Measurements from ENCODE around the gene SLC38A10. TPM values are rescaled to one million over a fixed set of nuclear protein-coding genes. Genes with fewer than 3 reads are reported as not detected.

Gene SLC38A10
- total RNA-seq, 1 donor from 2014 or later: 87.3 TPM

DNA sequence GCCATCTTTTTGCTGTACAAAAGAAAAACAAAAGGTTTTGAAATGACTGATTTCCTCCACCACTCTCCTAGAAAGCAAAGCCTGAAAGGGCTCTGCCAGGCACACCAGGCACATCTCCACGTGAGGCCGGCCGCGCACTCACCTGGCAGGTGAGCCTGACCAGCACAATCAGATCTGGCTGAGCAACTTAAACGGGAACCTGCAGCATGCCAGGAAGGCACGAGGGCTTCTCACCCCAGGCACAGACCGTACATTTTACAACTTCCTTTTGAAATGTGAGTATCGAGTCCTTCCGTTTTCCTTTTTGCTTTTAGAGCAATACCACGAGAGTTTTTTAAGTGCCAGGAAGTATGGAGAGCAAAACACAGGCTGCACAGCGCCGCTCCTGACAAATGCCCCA is 22.5 kb downstream of the SLC38A10 start:
- Histone ChIP-seq H3K27ac (no peak overlapping the region), H3K4me3 (no peak overlapping the region), H3K9me3 (no peaks in the 10 kb centered on the region), H3K27me3 (no peaks in the 10 kb centered on the region), H3K4me1 (peaks cover 9% of the 10 kb centered on the region), H3K36me3 (peaks cover 81% of the 10 kb centered on the region)
- intact Hi-C loops (cut with DNase I): no loop called here
- peak; percentile 88 for DNase-seq
- peak; percentile 76 for ATAC-seq
- TF ChIP-seq, protein P1, sequence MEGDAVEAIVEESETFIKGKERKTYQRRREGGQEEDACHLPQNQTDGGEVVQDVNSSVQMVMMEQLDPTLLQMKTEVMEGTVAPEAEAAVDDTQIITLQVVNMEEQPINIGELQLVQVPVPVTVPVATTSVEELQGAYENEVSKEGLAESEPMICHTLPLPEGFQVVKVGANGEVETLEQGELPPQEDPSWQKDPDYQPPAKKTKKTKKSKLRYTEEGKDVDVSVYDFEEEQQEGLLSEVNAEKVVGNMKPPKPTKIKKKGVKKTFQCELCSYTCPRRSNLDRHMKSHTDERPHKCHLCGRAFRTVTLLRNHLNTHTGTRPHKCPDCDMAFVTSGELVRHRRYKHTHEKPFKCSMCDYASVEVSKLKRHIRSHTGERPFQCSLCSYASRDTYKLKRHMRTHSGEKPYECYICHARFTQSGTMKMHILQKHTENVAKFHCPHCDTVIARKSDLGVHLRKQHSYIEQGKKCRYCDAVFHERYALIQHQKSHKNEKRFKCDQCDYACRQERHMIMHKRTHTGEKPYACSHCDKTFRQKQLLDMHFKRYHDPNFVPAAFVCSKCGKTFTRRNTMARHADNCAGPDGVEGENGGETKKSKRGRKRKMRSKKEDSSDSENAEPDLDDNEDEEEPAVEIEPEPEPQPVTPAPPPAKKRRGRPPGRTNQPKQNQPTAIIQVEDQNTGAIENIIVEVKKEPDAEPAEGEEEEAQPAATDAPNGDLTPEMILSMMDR (IDR thresholded peaks at IDR 0.05): no peak

DNA sequence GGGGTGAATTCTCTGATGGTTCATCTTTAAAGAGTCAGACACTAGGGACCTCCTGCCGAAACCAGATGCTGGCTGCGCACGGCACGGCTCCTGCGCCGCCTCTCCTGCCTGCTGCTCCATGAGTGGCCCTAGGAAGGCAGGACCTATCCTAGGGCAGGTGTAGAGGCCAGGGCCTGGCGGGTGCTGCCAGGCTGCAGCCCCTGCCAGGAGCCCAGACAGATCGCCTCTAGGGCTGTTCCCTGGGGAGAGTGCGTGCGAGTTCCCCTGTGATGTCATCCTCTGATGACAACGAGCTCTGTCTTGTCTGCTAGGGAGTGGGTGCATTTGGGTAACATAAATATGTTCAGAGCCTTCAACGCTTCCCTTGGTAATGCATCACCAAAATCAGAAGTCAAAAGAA is 23.9 kb downstream of the SLC38A10 start:
- H3K36me3 ChIP-seq: peaks cover 79% of the 10 kb centered on the region
- H3K4me1 ChIP-seq: no peaks in the 10 kb centered on the region
- DNase-seq (no peak), ATAC-seq (no peak)
- TF ChIP-seq, protein P1 (IDR thresholded peaks at IDR 0.05): no peak
- no peaks in the 10 kb centered on the region for H3K9me3 ChIP-seq
- H3K27ac ChIP-seq: no peak overlapping the region
- intact Hi-C loops (cut with DNase I): no loop called here
- H3K27me3 ChIP-seq: no peaks in the 10 kb centered on the region
- H3K4me3 ChIP-seq: no peak overlapping the region

DNA sequence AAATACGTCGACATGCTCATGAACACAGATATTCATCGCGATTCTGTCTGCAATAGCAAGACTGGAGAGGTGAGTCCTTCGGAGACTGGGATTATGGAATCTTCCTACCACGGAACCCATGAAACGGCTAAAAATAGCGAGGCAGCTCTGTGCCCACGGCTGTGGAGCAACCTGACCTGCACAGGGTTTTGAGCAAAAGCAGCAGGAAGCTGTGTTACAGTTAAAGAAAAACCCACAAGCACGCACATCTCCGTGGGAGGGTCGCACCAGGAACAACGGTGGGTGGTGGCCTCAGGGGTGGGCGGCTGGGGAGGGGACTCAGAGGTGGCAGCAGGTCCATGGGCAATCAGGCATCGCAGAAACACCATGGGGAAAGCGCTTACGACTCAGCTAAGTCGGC is 24.8 kb downstream of the SLC38A10 start:
- H3K9me3 ChIP-seq: no peaks in the 10 kb centered on the region
- H3K27ac ChIP-seq: no peak overlapping the region
- no peak for ATAC-seq
- intact Hi-C loops (cut with DNase I): no loop called here
- TF ChIP-seq, protein P1 (IDR thresholded peaks at IDR 0.05): no peak
- H3K4me3 ChIP-seq: no peak overlapping the region
- peaks cover 81% of the 10 kb centered on the region for H3K36me3 ChIP-seq
- no peaks in the 10 kb centered on the region for H3K27me3 ChIP-seq
- no peak for DNase-seq
- H3K4me1 ChIP-seq: no peaks in the 10 kb centered on the region

DNA sequence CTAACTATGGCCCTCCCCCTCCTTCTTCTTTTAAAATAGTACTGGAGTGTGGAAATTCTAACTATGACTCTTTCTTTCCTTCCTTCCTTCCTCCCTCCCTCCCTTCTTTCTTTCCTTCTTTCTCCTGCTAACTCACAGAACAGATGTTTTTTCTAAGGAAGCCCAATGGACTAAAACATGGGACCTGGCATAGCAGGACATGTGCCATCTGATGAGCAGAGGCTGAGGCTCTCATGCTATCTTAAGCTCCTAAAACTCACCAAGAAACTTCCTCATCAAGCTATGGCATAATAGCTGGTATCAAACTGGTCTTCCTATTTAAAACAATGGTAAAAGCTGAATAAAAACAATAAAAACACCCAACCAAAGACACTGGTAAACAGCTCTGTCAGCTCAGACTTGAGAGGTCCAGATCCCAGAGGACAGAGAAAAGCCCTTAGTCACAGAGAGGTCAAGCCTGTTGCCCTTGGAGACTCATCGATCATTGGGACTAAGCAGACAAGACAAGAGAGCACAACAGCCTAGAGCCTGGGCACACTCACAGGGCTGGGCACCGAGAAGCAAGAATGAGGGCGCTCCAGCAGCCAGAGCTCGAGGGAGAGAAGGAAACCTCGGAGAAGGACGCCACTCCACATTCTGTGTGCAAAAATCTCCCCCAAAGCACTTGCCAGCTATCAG is 27.6 kb downstream of the SLC38A10 start:
- ATAC-seq (no peak), DNase-seq (no peak)
- intact Hi-C loops (cut with DNase I): no loop called here
- no peaks in the 10 kb centered on the region for H3K4me1 ChIP-seq
- no peaks in the 10 kb centered on the region for H3K9me3 ChIP-seq
- H3K27ac ChIP-seq: no peak overlapping the region
- TF ChIP-seq, protein P1 (IDR thresholded peaks at IDR 0.05): no peak
- H3K36me3 ChIP-seq: peaks cover 83% of the 10 kb centered on the region
- H3K4me3 ChIP-seq: no peak overlapping the region
- no peaks in the 10 kb centered on the region for H3K27me3 ChIP-seq

DNA sequence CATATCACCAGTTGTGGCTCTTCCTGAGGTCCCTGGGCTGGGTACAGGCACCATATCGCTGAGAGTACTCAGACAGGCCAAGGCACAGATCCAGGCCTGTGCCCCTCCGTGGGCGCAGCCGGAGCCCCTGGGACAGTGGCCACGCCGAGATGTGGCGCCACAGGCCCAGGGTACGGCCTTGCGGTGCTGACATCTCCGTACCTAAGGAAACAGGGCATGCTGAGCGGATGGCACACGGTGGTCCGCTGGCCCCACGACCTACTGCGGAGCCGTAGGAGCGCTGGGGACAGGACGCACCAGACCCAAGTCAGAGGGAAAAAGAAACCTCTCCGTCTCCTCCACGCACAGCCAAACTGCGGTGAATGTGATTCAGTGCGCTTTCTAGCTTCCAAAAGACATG is 29.5 kb downstream of the SLC38A10 start:
- no peaks in the 10 kb centered on the region for H3K9me3 ChIP-seq
- no peak overlapping the region for H3K27ac ChIP-seq
- H3K4me1 ChIP-seq: no peaks in the 10 kb centered on the region
- H3K27me3 ChIP-seq: no peaks in the 10 kb centered on the region
- DNase-seq (no peak), ATAC-seq (no peak)
- intact Hi-C loops (cut with DNase I): no loop called here
- no peak overlapping the region for H3K4me3 ChIP-seq
- TF ChIP-seq, protein P1 (IDR thresholded peaks at IDR 0.05): no peak
- peaks cover 87% of the 10 kb centered on the region for H3K36me3 ChIP-seq

DNA sequence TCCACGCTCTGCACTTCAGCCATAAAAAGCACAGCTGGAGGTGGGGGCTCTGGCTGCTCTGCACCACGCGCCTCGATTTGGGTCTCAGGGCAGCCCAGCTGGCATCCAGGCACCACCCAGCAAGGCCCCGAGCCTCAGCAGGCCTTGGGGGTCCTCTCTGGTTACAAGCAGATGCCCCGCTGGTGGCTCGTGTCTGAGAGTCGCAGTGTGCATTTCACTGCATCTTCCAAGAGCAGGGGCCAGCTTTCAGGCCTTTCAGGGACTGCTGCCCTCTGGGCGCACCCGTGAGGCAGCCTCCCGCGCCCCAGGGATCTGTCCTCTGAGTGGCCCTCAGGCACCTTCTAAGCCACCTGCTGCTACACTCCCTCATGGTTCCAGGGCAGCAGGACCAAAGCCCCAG is 30.5 kb downstream of the SLC38A10 start:
- no peak overlapping the region for H3K27ac ChIP-seq
- ATAC-seq (no peak), DNase-seq (no peak)
- H3K27me3 ChIP-seq: no peaks in the 10 kb centered on the region
- intact Hi-C loops (cut with DNase I): no loop called here
- no peaks in the 10 kb centered on the region for H3K9me3 ChIP-seq
- no peaks in the 10 kb centered on the region for H3K4me1 ChIP-seq
- TF ChIP-seq, protein P1 (IDR thresholded peaks at IDR 0.05): no peak
- H3K4me3 ChIP-seq: no peak overlapping the region
- peaks cover 87% of the 10 kb centered on the region for H3K36me3 ChIP-seq

Measured in upper lobe of right lung (tissue), 1 donor.